ENCODE results near the gene IL5. TPM values are rescaled to one million over a fixed set of nuclear protein-coding genes. Genes with fewer than 3 reads are reported as not detected.
"Not testable (repeated sequence)": the region's sequence is repeated elsewhere in the genome, so short reads cannot be mapped to it uniquely, and the experiment has no call there.

Gene IL5
- polyA plus RNA-seq, 1 donor (not counting 4 experiments of a cell fraction or from before 2014, with no cell fraction given) = not detected

DNA sequence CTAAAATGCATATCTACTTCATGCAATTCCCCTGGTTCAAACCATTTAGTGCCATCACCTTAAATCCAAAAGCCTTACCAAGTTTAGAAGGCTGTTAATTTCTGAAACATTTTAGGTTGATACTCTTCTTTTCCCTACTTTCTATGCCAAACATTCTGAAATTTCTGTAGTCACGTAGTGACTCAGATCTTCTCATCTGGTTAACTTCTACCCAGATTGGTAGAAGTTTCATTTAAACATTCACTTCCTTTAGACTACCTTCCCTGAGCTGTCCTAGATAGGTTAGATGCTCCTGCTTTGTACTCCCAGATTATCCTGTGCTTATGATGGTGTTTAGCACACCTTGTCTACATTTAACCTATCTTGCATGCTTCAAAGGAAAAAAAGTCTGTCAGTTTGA is 23.3 kb upstream of the IL5 start:
- Histone ChIP-seq H3K4me3 (ENCODE audit: control insufficient read depth in 2 of 3, extremely low read depth in 1 of 3, insufficient read depth in 2 of 3, low read depth in 1 of 3, low read length in 3 of 3) (no peak overlapping the region), H3K79me2 (ENCODE audit: control insufficient read depth, insufficient read depth, low read length) (peaks cover 19% of the 10 kb centered on the region), H3K9me3 (ENCODE audit: control insufficient read depth, low read depth, low read length) (no peaks in the 10 kb centered on the region), H3K9me1 (ENCODE audit: control insufficient read depth, extremely low read depth, insufficient read depth, low read length) (no peaks in the 10 kb centered on the region), H4K20me1 (ENCODE audit: control insufficient read depth, extremely low read depth, insufficient read depth, low read length) (no peaks in the 10 kb centered on the region), H3K4me2 (ENCODE audit: control insufficient read depth, extremely low read depth, insufficient read depth, low read depth, low read length) (no peak overlapping the region), H3K27me3 (ENCODE audit: control insufficient read depth, extremely low read depth, insufficient read depth, low read length) (no peaks in the 10 kb centered on the region), H3K9ac (ENCODE audit: control insufficient read depth, extremely low read depth, insufficient read depth, low read length) (no peak overlapping the region), H3K27ac (ENCODE audit: control insufficient read depth, insufficient read depth, low read length) (no peak overlapping the region), H2AFZ (ENCODE audit: control insufficient read depth, low read length) (no peak overlapping the region), H3K4me1 (ENCODE audit: control insufficient read depth, extremely low read depth, insufficient read depth, low read length) (no peaks in the 10 kb centered on the region), H3K36me3 (ENCODE audit: control insufficient read depth in 2 of 2, extremely low read depth in 1 of 2, insufficient read depth in 2 of 2, low read length in 2 of 2) (peaks cover 4 to 9% of the 10 kb centered on the region in 2 experiments)
- FAIRE-seq (no peak), DNase-seq (ENCODE audit: low read depth, low spot score) (no peak)
- no peak for TF ChIP-seq EZH2 (IDR thresholded peaks at IDR 0.05; ENCODE audit: low read length)
- TF ChIP-seq, protein P1, sequence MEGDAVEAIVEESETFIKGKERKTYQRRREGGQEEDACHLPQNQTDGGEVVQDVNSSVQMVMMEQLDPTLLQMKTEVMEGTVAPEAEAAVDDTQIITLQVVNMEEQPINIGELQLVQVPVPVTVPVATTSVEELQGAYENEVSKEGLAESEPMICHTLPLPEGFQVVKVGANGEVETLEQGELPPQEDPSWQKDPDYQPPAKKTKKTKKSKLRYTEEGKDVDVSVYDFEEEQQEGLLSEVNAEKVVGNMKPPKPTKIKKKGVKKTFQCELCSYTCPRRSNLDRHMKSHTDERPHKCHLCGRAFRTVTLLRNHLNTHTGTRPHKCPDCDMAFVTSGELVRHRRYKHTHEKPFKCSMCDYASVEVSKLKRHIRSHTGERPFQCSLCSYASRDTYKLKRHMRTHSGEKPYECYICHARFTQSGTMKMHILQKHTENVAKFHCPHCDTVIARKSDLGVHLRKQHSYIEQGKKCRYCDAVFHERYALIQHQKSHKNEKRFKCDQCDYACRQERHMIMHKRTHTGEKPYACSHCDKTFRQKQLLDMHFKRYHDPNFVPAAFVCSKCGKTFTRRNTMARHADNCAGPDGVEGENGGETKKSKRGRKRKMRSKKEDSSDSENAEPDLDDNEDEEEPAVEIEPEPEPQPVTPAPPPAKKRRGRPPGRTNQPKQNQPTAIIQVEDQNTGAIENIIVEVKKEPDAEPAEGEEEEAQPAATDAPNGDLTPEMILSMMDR (optimal IDR thresholded peaks at IDR 0.05 in 1 of 3, IDR thresholded peaks at IDR 0.05 in 1 of 3, conservative IDR thresholded peaks at IDR 0.05 in 1 of 3; ENCODE audit: extremely low read depth in 1 of 3, insufficient read depth in 2 of 3, low read length in 3 of 3) = no peak
- dilution Hi-C loops (cut with MboI; ENCODE audit: extremely low pct_ligation_motif_present, low sequenced_read_pairs) = no loop called here

DNA sequence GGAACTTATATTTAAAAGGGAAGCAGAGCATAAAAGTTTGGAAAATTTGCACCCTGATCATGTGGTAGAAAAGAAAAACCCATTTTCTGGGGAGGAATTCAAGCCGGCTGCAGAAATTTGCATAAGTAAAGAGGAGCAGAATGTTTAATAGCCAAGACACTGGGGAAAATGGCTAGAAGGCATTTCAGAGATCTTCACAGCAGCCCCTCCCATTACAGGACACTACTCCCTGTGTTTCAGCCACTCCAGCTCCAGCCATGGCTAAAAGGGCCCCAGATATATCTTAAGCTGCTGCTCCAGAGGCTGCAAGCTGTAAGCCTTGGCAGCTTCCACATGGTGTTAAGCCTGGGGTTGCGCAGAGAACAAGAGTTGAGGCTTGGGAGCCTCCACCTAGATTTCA is 21.2 kb upstream of the IL5 start:
- DNase-seq (ENCODE audit: low read depth, low spot score); H3K9me1 ChIP-seq (ENCODE audit: control insufficient read depth, extremely low read depth, insufficient read depth, low read length); dilution Hi-C loops (cut with MboI; ENCODE audit: extremely low pct_ligation_motif_present, low sequenced_read_pairs); H3K9ac ChIP-seq (ENCODE audit: control insufficient read depth, extremely low read depth, insufficient read depth, low read length); H3K27ac ChIP-seq (ENCODE audit: control insufficient read depth, insufficient read depth, low read length); H4K20me1 ChIP-seq (ENCODE audit: control insufficient read depth, extremely low read depth, insufficient read depth, low read length); H3K9me3 ChIP-seq (ENCODE audit: control insufficient read depth, low read depth, low read length); FAIRE-seq; H2AFZ ChIP-seq (ENCODE audit: control insufficient read depth, low read length); H3K4me1 ChIP-seq (ENCODE audit: control insufficient read depth, extremely low read depth, insufficient read depth, low read length); H3K4me3 ChIP-seq (ENCODE audit: control insufficient read depth in 2 of 3, extremely low read depth in 1 of 3, insufficient read depth in 2 of 3, low read depth in 1 of 3, low read length in 3 of 3); H3K4me2 ChIP-seq (ENCODE audit: control insufficient read depth, extremely low read depth, insufficient read depth, low read depth, low read length); H3K27me3 ChIP-seq (ENCODE audit: control insufficient read depth, extremely low read depth, insufficient read depth, low read length): not testable (repeated sequence)
- Histone ChIP-seq H3K36me3 (ENCODE audit: control insufficient read depth in 2 of 2, extremely low read depth in 1 of 2, insufficient read depth in 2 of 2, low read length in 2 of 2) (peaks cover 12 to 21% of the 10 kb centered on the region in 2 experiments), H3K79me2 (ENCODE audit: control insufficient read depth, insufficient read depth, low read length) (peaks cover 30% of the 10 kb centered on the region)

DNA sequence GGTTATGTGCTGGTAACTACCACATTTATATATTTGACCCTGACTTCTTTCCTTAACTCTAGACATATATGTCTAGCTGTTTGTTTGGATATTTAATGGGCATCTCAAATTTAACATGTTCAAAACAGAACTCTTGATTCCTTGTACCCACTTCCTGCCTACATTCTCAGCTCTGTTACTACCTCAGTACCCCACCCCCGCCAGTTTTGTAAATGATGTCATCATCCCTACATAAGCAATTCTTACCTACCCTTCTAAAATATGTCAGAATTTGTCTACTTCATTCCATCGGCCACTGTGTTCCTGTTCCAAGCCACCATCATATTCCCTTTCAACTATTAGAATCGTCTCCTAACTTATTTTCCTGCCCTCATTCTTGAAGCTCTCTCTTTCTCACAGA is 18.3 kb upstream of the IL5 start:
- Histone ChIP-seq H3K27me3 (ENCODE audit: control insufficient read depth, extremely low read depth, insufficient read depth, low read length) (no peaks in the 10 kb centered on the region), H3K9me3 (ENCODE audit: control insufficient read depth, low read depth, low read length) (no peaks in the 10 kb centered on the region), H3K27ac (ENCODE audit: control insufficient read depth, insufficient read depth, low read length) (no peak overlapping the region), H3K4me3 (ENCODE audit: control insufficient read depth in 2 of 3, extremely low read depth in 1 of 3, insufficient read depth in 2 of 3, low read depth in 1 of 3, low read length in 3 of 3) (no peak overlapping the region), H4K20me1 (ENCODE audit: control insufficient read depth, extremely low read depth, insufficient read depth, low read length) (no peaks in the 10 kb centered on the region), H3K79me2 (ENCODE audit: control insufficient read depth, insufficient read depth, low read length) (peaks cover 45% of the 10 kb centered on the region), H2AFZ (ENCODE audit: control insufficient read depth, low read length) (no peak overlapping the region), H3K9ac (ENCODE audit: control insufficient read depth, extremely low read depth, insufficient read depth, low read length) (no peak overlapping the region), H3K36me3 (ENCODE audit: control insufficient read depth in 2 of 2, extremely low read depth in 1 of 2, insufficient read depth in 2 of 2, low read length in 2 of 2) (peaks cover 10 to 24% of the 10 kb centered on the region in 2 experiments), H3K4me1 (ENCODE audit: control insufficient read depth, extremely low read depth, insufficient read depth, low read length) (peaks cover 12% of the 10 kb centered on the region), H3K9me1 (ENCODE audit: control insufficient read depth, extremely low read depth, insufficient read depth, low read length) (no peaks in the 10 kb centered on the region), H3K4me2 (ENCODE audit: control insufficient read depth, extremely low read depth, insufficient read depth, low read depth, low read length) (no peak overlapping the region)
- TF ChIP-seq, protein P1 (optimal IDR thresholded peaks at IDR 0.05 in 1 of 3, IDR thresholded peaks at IDR 0.05 in 1 of 3, conservative IDR thresholded peaks at IDR 0.05 in 1 of 3; ENCODE audit: extremely low read depth in 1 of 3, insufficient read depth in 2 of 3, low read length in 3 of 3) = no peak
- FAIRE-seq (no peak), DNase-seq (ENCODE audit: low read depth, low spot score) (no peak)
- dilution Hi-C loops (cut with MboI; ENCODE audit: extremely low pct_ligation_motif_present, low sequenced_read_pairs) = no loop called here
